Parathyroid adenoma (tissue), 2 donors: ENCODE measurements around the gene IQCE.

Experiments used
- H2AFZ ChIP-seq: fragments of 300-600 bp; sonication (generic); one replicate; pipeline ENCODE4 v1.7.0; 2017; ENCODE audit warnings: antibody characterized with exemption, mild to moderate bottlenecking
- H3K27ac ChIP-seq: fragments of 300-600 bp; sonication (generic); one replicate; pipeline ENCODE4 v1.7.0; 2017
- H3K27me3 ChIP-seq: fragments of 300-600 bp; sonication (generic); one replicate; pipeline ENCODE4 v1.7.0; 2017; ENCODE audit warnings: low read length; ENCODE audit not compliant: control insufficient read depth, insufficient read depth
- H3K36me3 ChIP-seq: fragments of 300-600 bp; sonication (generic); one replicate; pipeline ENCODE4 v1.7.0; 2017; ENCODE audit warnings: low read length; ENCODE audit not compliant: control insufficient read depth, insufficient read depth
- H3K4me1 ChIP-seq: fragments of 300-600 bp; sonication (generic); one replicate; pipeline ENCODE4 v1.7.0; 2017; ENCODE audit warnings: control low read depth
- H3K4me2 ChIP-seq: fragments of 300-600 bp; sonication (generic); one replicate; pipeline ENCODE4 v1.7.0; 2017; ENCODE audit warnings: low read length
- H3K4me3 ChIP-seq: fragments of 300-600 bp; sonication (generic); one replicate; pipeline ENCODE4 v1.7.0; 2017; ENCODE audit warnings: low read depth, low read length
- H3K79me2 ChIP-seq: fragments of 300-600 bp; sonication (generic); one replicate; pipeline ENCODE4 v1.7.0; 2017; ENCODE audit warnings: control low read depth
- H3K9ac ChIP-seq: fragments of 300-600 bp; sonication (generic); one replicate; pipeline ENCODE4 v1.7.0; 2017; ENCODE audit warnings: mild to moderate bottlenecking
- H3K9me3 ChIP-seq: fragments of 300-600 bp; sonication (generic); one replicate; pipeline ENCODE4 v1.7.0; 2017; ENCODE audit warnings: low read length; ENCODE audit not compliant: control insufficient read depth
- TF ChIP-seq, protein P1 (sequence below): fragments of 300-600 bp; sonication (generic); IDR thresholded peaks from one replicate; pipeline ENCODE4 v1.7.0; 2017; ENCODE audit warnings: antibody characterized with exemption, mild to moderate bottlenecking
- donor health status: primary hyperparathyroidism.

IQCE gene

DNA sequence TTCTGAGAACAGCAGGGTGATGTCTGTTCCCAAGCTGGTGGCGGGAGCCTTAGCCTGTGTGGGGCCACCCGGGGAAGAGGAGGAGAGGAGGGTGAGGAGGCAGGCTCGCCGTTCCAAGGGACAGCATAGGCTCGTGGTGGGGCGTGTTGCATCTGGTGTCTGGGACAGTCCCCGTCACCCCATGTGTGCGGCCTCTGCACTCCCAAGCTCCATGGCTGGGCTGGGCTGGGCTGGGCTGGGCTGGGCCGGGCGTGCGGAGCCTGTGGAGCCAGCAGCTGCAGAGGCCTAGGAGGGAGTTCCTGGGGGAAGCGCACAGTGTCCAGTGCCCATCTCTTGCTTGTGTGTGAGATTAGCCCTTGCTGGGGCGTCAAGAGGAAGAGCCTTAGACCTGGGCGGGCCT, 52.1 kb downstream of the IQCE start:
- no peak overlapping the region for H3K4me2 ChIP-seq
- no peaks in the 10 kb centered on the region for H3K36me3 ChIP-seq
- H3K9me3 ChIP-seq = no peaks in the 10 kb centered on the region
- H3K9ac ChIP-seq = no peak overlapping the region
- H3K79me2 ChIP-seq = no peaks in the 10 kb centered on the region
- TF ChIP-seq, protein P1, sequence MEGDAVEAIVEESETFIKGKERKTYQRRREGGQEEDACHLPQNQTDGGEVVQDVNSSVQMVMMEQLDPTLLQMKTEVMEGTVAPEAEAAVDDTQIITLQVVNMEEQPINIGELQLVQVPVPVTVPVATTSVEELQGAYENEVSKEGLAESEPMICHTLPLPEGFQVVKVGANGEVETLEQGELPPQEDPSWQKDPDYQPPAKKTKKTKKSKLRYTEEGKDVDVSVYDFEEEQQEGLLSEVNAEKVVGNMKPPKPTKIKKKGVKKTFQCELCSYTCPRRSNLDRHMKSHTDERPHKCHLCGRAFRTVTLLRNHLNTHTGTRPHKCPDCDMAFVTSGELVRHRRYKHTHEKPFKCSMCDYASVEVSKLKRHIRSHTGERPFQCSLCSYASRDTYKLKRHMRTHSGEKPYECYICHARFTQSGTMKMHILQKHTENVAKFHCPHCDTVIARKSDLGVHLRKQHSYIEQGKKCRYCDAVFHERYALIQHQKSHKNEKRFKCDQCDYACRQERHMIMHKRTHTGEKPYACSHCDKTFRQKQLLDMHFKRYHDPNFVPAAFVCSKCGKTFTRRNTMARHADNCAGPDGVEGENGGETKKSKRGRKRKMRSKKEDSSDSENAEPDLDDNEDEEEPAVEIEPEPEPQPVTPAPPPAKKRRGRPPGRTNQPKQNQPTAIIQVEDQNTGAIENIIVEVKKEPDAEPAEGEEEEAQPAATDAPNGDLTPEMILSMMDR = no peak
- H3K4me1 ChIP-seq = peaks cover 4% of the 10 kb centered on the region
- no peaks in the 10 kb centered on the region for H3K27me3 ChIP-seq
- no peak overlapping the region for H3K4me3 ChIP-seq
- H2AFZ ChIP-seq = no peak overlapping the region
- no peak overlapping the region for H3K27ac ChIP-seq

DNA sequence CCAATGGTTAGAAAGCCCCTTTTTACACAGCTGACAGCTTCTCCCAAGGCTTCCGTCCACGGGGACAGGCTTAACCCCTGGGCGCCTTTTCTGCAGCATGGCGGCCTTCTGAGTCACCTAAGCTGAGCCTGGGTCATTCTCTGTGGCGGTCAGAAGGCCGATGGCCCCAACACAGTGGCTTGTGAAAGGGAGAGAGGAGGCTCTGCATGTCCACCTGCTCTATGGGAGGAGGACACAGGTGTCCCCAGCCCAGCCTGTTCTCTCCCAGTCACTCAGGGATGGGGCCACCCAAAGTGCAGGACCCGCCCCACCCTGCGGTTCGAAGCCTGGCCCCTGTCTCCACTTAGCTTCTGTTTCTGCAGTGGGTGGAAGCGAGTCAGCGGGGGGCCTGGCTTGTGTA, 52.6 kb downstream of the IQCE start:
- TF ChIP-seq, protein P1 = no peak
- Histone ChIP-seq H3K79me2 (no peaks in the 10 kb centered on the region), H3K27me3 (no peaks in the 10 kb centered on the region), H3K9me3 (no peaks in the 10 kb centered on the region), H3K4me2 (no peak overlapping the region), H3K36me3 (no peaks in the 10 kb centered on the region), H3K4me3 (no peak overlapping the region), H3K9ac (no peak overlapping the region), H3K27ac (no peak overlapping the region), H3K4me1 (peaks cover 4% of the 10 kb centered on the region), H2AFZ (no peak overlapping the region)

DNA sequence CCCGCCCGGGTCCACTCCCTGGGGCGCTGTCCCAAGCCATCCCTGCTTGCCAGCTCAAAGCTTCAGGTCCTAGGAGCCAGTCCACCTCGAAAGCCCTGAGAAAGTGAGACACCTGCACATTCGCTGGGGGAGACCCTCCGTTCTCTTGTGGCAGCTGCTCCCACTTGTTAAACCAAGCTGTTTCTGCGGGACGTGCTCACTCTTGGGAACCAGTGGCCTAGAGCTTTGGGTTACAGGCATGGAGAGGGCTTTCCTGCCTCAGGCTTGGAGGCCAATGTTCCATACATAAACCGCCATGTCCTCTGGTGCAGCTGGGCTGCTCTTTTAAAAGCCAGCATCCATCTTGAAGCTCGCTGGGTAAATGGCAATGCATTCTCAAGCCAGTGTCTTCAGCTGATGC, 53.1 kb downstream of the IQCE start:
- Histone ChIP-seq H3K9ac (no peak overlapping the region), H3K27ac (no peak overlapping the region), H3K79me2 (no peaks in the 10 kb centered on the region), H3K4me2 (no peak overlapping the region), H3K27me3 (no peaks in the 10 kb centered on the region), H3K36me3 (no peaks in the 10 kb centered on the region), H3K4me1 (peaks cover 4% of the 10 kb centered on the region), H3K4me3 (no peak overlapping the region), H2AFZ (no peak overlapping the region), H3K9me3 (no peaks in the 10 kb centered on the region)
- TF ChIP-seq, protein P1 = no peak

DNA sequence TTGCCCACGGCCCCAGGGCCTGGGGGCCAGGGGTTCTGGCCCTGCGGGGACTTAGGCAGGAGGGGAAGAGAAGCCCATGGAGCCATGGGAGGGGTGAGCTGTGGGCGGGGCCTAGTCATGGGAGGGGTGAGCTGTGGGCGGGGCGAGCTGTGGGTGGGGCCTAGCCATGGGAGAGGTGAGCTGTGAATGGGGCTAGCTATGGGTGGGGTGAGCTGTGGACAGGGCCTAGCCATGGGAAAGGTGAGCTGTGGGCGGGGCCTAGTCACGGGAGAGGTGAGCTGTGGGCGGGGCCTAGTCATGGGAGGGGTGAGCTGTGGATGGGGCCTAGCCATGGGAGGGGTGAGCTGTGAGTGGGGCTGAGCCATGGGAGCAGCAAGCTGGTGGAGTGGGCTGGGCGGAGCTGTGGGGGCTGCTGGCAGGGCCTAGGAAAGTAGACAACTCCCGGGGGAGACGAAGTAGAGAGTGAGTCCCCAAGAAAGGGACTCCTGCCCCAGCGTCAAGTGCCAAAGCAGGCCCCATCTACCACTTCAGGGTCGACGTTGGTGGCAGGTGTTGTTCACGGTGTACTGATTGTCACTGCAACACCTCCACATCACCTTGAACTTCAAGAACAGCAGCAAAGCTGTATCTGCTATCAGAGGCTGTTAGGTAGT, 53.8 kb downstream of the IQCE start:
- TF ChIP-seq, protein P1 = no peak
- no peak overlapping the region for H3K27ac ChIP-seq
- H3K4me2 ChIP-seq = no peak overlapping the region
- H3K36me3 ChIP-seq = no peaks in the 10 kb centered on the region
- H2AFZ ChIP-seq = no peak overlapping the region
- no peaks in the 10 kb centered on the region for H3K9me3 ChIP-seq
- H3K4me3 ChIP-seq = no peak overlapping the region
- no peaks in the 10 kb centered on the region for H3K79me2 ChIP-seq
- H3K9ac ChIP-seq = no peak overlapping the region
- H3K4me1 ChIP-seq = peaks cover 4% of the 10 kb centered on the region
- no peaks in the 10 kb centered on the region for H3K27me3 ChIP-seq
